Measurements from ENCODE around the gene TOMM20.
"Not testable (repeated sequence)": the region's sequence is repeated elsewhere in the genome, so short reads cannot be mapped to it uniquely, and the experiment has no call there.

The TOMM20 gene

GRCh38 chr1:235090406-235091069, 38.1 kb downstream of the TOMM20 start:
- Histone ChIP-seq H3K27ac (no peak overlapping the region), H3K79me2 (no peaks in the 10 kb centered on the region), H3K36me3 (ENCODE audit: control insufficient read depth, insufficient read depth, low read length) (no peaks in the 10 kb centered on the region), H3K4me2 (ENCODE audit: low read length) (peak overlapping the region; percentile 40), H3K27me3 (ENCODE audit: control insufficient read depth, insufficient read depth, low read length) (no peaks in the 10 kb centered on the region), H3K4me3 (ENCODE audit: low read depth, low read length) (no peak overlapping the region), H3K4me1 (no peaks in the 10 kb centered on the region), H3K9me3 (ENCODE audit: control insufficient read depth, low read length) (no peaks in the 10 kb centered on the region), H3K9ac (no peak overlapping the region), H2AFZ (no peak overlapping the region)
- TF ChIP-seq CTCF (IDR thresholded peaks at IDR 0.05), result no peak

- Histone ChIP-seq H3K79me2 (no peaks in the 10 kb centered on the region), H3K9me3 (ENCODE audit: control insufficient read depth, low read length) (no peaks in the 10 kb centered on the region), H3K27ac (no peak overlapping the region), H3K9ac (no peak overlapping the region), H3K4me3 (ENCODE audit: low read depth, low read length) (no peak overlapping the region), H3K36me3 (ENCODE audit: control insufficient read depth, insufficient read depth, low read length) (no peaks in the 10 kb centered on the region), H3K27me3 (ENCODE audit: control insufficient read depth, insufficient read depth, low read length) (no peaks in the 10 kb centered on the region), H2AFZ (no peak overlapping the region), H3K4me1 (no peaks in the 10 kb centered on the region), H3K4me2 (ENCODE audit: low read length) (no peak overlapping the region)
- no peak for TF ChIP-seq CTCF (IDR thresholded peaks at IDR 0.05)
These were observed 39.7 kb downstream of the TOMM20 start for GRCh38 chr1:235088907-235089306.

- no peaks in the 10 kb centered on the region for H3K9me3 ChIP-seq (ENCODE audit: control insufficient read depth, low read length)
- no peak overlapping the region for H2AFZ ChIP-seq
- no peak for TF ChIP-seq CTCF (IDR thresholded peaks at IDR 0.05)
- no peaks in the 10 kb centered on the region for H3K27me3 ChIP-seq (ENCODE audit: control insufficient read depth, insufficient read depth, low read length)
- no peaks in the 10 kb centered on the region for H3K4me1 ChIP-seq
- no peak overlapping the region for H3K27ac ChIP-seq
- H3K79me2 ChIP-seq, result no peaks in the 10 kb centered on the region
- no peaks in the 10 kb centered on the region for H3K36me3 ChIP-seq (ENCODE audit: control insufficient read depth, insufficient read depth, low read length)
- H3K9ac ChIP-seq, result no peak overlapping the region
- H3K4me2 ChIP-seq (ENCODE audit: low read length), result no peak overlapping the region
- no peak overlapping the region for H3K4me3 ChIP-seq (ENCODE audit: low read depth, low read length)
These were observed 40.2 kb downstream of the TOMM20 start for GRCh38 chr1:235088430-235088829.

GRCh38 chr1:235087906-235088305, 40.7 kb downstream of the TOMM20 start:
- Histone ChIP-seq H3K9me3 (ENCODE audit: control insufficient read depth, low read length) (no peaks in the 10 kb centered on the region), H3K36me3 (ENCODE audit: control insufficient read depth, insufficient read depth, low read length) (no peaks in the 10 kb centered on the region), H2AFZ (no peak overlapping the region), H3K27me3 (ENCODE audit: control insufficient read depth, insufficient read depth, low read length) (no peaks in the 10 kb centered on the region), H3K4me1 (no peaks in the 10 kb centered on the region), H3K4me3 (ENCODE audit: low read depth, low read length) (no peak overlapping the region), H3K4me2 (ENCODE audit: low read length) (no peak overlapping the region), H3K79me2 (no peaks in the 10 kb centered on the region), H3K9ac (no peak overlapping the region), H3K27ac (no peak overlapping the region)
- no peak for TF ChIP-seq CTCF (IDR thresholded peaks at IDR 0.05)

- H3K4me2 ChIP-seq (ENCODE audit: low read length); H3K9ac ChIP-seq; H3K79me2 ChIP-seq; H3K36me3 ChIP-seq (ENCODE audit: control insufficient read depth, insufficient read depth, low read length); H3K4me3 ChIP-seq (ENCODE audit: low read depth, low read length); H3K4me1 ChIP-seq; H2AFZ ChIP-seq; H3K27ac ChIP-seq; H3K9me3 ChIP-seq (ENCODE audit: control insufficient read depth, low read length); H3K27me3 ChIP-seq (ENCODE audit: control insufficient read depth, insufficient read depth, low read length): not testable (repeated sequence)
These were observed 43.1 kb downstream of the TOMM20 start for GRCh38 chr1:235085411-235086117.

GRCh38 chr1:235080788-235081187, 47.8 kb downstream of the TOMM20 start:
- not testable (repeated sequence) for H3K79me2 ChIP-seq; H3K9me3 ChIP-seq (ENCODE audit: control insufficient read depth, low read length); H2AFZ ChIP-seq; H3K36me3 ChIP-seq (ENCODE audit: control insufficient read depth, insufficient read depth, low read length); H3K27ac ChIP-seq; H3K9ac ChIP-seq; H3K4me2 ChIP-seq (ENCODE audit: low read length); H3K4me3 ChIP-seq (ENCODE audit: low read depth, low read length); H3K27me3 ChIP-seq (ENCODE audit: control insufficient read depth, insufficient read depth, low read length)
- peaks cover 12% of the 10 kb centered on the region for H3K4me1 ChIP-seq

- H3K9ac ChIP-seq; H2AFZ ChIP-seq; H3K79me2 ChIP-seq; H3K36me3 ChIP-seq (ENCODE audit: control insufficient read depth, insufficient read depth, low read length); H3K4me3 ChIP-seq (ENCODE audit: low read depth, low read length); H3K27me3 ChIP-seq (ENCODE audit: control insufficient read depth, insufficient read depth, low read length); H3K9me3 ChIP-seq (ENCODE audit: control insufficient read depth, low read length): not testable (repeated sequence)
- Histone ChIP-seq H3K27ac (peak overlapping the region; percentile 57), H3K4me1 (peaks cover 12% of the 10 kb centered on the region), H3K4me2 (ENCODE audit: low read length) (peak overlapping the region; percentile 10)
These were observed 48.4 kb downstream of the TOMM20 start for GRCh38 chr1:235080297-235080657.
